ENCODE results near the gene TRAF2.
"Not testable (repeated sequence)": the region's sequence is repeated elsewhere in the genome, so short reads cannot be mapped to it uniquely, and the experiment has no call there.

The TRAF2 gene

GRCh38 chr9:136857581-136858412, 28.5 kb upstream of the TRAF2 start:
- DNase-seq (ENCODE audit: low read depth), result no peak

DNA sequence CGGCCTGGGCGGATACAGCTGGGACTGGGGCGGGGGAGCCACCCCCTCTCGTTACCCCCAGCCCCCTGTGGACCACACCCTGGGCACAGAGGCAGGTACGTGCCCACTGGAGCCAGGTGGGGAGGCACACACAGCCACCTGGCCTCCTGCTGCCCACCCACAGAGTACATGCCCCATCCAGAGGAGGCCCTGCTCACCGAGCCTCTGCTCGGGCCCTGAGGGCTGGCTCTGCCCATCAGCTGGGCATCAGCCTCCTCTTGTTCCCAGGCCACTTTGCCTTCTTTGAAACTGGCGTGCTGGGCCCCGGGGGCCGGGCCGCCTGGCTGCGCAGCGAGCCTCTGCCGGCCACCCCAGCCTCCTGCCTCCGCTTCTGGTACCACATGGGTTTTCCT, 27.9 kb upstream of the TRAF2 start:
- no peak for DNase-seq (ENCODE audit: low read depth)

- no peak for DNase-seq (ENCODE audit: low read depth)
Observed at GRCh38 chr9:136858844-136859757, 27.2 kb upstream of the TRAF2 start.

DNA sequence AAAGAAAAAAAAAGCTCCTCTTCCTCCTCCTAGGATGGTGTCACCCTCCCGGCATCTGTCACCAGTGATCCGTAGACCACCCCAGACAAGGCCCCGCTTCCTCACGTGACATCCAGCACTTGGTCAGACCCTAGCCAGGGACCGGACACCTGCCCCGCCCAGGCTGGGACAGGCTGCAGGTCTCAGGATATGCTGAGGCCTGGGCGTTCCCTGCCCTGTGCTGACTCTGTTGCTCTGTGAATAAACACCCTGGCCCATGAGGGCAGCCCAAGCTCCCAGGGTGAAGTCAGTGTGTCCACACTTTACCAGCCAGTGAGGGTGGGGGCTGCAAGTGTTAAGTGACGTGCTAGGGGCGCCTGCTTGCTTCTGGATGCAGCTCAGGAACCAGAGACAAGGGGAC, 25.8 kb upstream of the TRAF2 start:
- DNase-seq (ENCODE audit: low read depth), result no peak

DNA sequence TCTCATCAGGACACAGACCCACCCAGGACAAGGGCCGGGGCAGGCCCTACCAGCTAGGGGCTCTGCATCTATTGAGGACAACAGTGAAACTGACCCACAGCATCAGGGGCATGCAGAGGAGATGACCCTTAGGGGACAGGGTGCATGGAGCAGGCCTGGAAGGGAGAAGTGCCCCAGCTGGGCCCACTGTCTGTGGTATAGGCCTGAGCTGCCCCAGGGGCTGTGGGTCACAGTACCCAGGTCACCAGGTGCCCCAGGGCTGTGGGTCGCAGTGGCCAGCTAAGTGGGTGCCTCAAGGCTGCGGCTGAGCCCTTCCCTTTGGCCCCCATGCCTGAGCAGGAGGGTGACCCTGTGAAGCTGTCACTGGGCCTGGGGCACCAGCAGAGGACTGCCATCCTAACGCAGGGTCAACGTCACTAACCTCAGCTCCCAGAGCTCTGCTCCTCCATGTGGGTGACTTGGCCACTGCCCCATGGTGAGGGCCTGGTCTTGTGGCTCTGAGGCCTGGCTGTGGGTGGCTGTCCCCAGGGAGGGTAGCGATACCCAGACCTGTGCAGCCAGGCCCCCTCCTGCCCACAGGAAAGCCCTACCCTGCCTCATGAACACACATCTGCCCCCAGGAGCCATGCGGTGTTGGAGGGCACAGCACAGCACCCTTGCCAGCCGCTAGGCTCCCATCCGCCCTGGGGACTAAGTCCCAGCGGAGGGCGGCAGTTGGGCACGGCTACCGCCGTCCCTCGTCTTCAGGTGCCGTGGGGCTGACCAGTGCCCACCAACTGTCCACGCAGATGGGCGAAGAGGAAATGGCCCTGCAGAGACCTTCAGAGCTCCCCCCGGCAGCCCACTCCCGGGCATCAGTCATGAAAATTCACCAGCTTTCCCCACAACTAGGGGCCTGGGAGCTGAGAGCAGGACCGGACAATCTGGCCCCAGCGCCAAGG, 25.1 kb upstream of the TRAF2 start:
- no peak for DNase-seq (ENCODE audit: low read depth)

GRCh38 chr9:136861874-136862457, 24.4 kb upstream of the TRAF2 start:
- DNase-seq (ENCODE audit: low read depth), result no peak

DNA sequence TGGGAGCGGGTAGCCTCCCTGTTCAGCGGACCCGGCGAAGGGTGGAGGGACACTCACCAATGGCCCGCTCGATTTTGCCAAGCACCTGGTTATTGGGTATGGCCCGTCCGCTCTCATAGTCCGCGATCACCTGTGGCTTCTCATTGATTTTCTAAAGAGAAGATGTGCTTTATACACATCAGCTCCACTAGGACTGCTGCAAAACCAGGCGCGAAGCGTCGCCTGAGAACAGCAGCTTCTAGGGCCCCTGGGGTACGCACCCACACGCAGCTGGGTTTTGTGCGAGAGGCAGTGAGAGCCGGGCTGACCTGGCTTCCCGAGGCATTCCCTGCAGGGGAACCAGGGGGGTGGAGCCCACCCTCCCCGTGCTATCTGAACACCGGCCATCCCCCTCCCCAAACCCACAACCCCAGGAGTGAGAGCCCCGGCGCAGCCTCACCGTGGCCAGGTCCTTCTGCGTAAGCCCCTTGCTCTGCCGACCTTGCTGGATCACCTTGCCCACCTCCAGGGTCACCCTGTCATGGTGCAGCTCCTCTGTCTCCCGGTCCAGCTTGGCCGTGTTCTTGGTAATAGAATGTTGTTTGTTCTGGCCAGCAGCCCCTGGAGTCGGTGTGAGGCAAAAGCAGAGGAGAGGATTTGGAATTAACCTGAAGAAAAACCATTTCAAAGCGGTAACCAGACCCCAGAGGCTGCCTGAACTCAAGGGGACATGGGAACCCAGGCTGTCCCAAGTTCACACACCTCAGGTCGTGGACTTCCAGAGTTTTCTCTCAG, 23.3 kb upstream of the TRAF2 start:
- no peak for DNase-seq (ENCODE audit: low read depth)

DNA sequence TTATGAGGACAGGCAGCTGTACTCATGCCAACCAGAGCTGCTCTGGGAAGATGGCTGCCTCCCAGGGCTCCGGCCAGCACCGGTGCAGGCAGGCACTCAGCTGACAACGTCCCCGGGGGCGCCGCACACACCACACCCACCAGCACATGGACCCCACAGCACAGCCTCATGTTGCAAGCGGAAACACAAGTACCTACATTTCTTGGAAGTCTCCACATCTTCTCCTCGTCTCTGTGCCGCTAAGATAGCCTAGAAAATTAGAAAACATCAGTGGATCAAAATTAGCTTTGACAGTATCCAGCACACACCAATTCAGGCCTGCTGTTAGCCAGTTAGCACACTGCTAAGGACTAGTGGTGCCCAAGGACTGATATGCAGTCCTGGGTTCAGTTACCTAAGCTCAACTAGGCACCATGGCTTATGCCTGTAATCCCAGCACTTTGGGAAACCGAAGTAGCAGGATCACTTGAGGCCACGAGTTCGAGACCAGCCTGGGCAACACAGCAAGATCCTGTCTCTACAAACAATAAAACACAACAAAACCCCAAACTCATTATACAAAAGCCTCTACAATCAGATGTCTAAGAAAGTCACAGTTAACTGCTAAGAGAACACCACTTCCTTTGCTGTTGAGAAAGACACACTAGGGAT, 22.6 kb upstream of the TRAF2 start:
- no peak for DNase-seq (ENCODE audit: low read depth)

- no peak for DNase-seq (ENCODE audit: low read depth)
Observed at GRCh38 chr9:136865041-136865767, 21.1 kb upstream of the TRAF2 start.

DNA sequence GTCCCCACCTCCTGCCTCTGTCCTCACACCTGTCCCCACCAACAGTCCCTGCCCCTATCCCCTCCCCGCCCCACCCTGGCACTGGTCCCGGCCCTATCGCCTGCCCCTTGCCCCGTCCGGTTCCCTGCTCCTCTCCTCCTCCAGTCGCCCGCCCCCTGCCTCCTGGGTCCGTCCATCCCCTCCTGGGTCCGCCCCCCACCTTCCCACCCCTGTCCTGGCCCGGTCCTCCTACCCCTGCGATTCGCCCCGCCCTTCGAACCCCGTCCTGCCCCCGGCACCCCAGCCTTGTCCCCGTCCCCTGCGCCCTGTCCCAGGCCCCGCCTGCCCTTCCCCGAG, 20.6 kb upstream of the TRAF2 start:
- no peak for DNase-seq (ENCODE audit: low read depth)

- DNase-seq (ENCODE audit: low read depth), result not testable (repeated sequence)
Observed at GRCh38 chr9:136866898-136867421, 19.4 kb upstream of the TRAF2 start.

DNA sequence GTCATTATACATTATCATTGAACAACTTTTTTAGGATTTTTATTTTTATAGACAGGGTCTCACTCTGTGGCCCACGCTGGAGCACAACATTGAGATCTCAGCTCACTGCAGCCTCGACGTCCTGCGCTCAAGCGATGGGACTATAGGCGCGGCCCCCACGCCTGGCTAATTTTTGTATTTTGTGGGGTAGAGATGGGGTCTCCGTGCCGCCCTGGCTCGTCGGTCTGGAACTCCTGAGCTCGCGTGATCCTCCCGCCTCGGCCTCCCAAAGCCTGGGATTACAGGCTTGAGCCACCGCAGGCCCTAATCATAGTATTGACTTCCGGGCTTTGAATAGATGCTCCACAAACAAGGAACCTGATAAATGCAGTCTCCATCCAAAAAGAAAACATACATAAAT, 18.8 kb upstream of the TRAF2 start:
- DNase-seq (ENCODE audit: low read depth), result no peak

GRCh38 chr9:136867917-136868316, 18.4 kb upstream of the TRAF2 start:
- DNase-seq (ENCODE audit: low read depth), result no peak

- DNase-seq (ENCODE audit: low read depth), result no peak
Observed at GRCh38 chr9:136868644-136869043, 17.7 kb upstream of the TRAF2 start.

DNA sequence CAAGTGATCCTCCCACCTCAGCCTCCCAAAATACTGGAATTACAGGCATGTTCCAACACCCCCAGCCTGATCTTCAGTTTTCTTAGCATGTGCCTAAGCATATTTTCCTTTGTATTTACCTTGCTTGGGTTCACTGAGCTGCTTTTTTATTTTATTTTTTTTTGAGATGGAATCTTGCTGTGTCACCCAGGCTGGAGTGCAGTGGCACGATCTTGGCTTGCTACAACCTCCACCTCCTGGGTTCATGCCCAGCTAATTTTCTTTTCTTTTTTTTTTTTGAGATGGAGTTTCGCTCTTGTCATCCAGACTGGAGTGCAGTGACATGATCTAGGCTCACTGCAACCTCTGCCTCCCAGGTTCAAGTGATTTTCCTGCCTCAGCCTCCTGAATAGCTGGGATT, 16.7 kb upstream of the TRAF2 start:
- DNase-seq (ENCODE audit: low read depth), result not testable (repeated sequence)

DNA sequence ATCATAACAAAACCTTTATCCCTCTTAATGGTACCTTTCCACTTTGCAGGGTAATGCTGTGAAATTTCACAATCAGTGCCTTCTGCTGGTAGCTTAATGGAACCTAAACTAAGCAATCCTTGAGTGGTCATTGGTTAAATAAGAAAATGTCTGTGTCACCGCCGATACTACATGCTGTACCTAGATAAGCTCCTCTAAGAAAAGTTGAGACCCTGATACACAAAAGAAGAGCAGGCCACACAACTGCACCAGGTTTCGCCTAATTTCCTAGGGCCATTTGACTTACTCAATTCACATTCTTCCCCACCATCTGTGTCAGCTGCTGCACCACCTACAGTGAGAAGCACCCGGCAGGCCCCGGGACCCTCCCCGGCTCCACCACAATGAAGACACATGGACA, 11.2 kb upstream of the TRAF2 start:
- DNase-seq (ENCODE audit: low read depth), result no peak

GRCh38 chr9:136876476-136876875, 9.8 kb upstream of the TRAF2 start:
- no peak for DNase-seq (ENCODE audit: low read depth)

DNA sequence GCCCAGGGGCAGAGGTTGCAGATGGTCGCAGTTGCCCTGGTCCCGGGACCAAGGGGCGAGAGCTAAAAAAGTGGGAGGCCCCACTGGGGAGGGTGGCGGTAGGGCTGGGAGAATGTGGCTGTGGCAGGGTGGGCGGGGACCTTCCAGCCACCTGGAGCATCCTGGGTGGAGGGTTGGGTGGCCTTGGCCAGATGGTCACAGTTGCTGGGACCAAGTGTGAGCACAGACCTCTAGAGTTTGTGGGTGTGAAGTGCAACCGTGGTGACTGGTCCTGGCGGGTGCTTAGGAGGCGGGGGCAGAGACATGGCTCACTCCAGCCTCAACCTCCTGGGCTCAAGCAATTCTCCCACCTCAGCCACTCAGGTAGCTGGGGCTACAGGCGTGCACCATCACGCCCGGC, 5.7 kb upstream of the TRAF2 start:
- DNase-seq (ENCODE audit: low read depth), result no peak

- DNase-seq (ENCODE audit: low read depth), result peak; percentile 45
Observed at GRCh38 chr9:136881691-136882108, 4.6 kb upstream of the TRAF2 start.
